ENCODE results near the gene ADAMTSL4. TPM values are rescaled to one million over a fixed set of nuclear protein-coding genes. Genes with fewer than 3 reads are reported as not detected.
A peak's percentile ranks its signal among the peaks of the same experiment; 100 is the strongest.

The ADAMTSL4 gene
- total and polyA plus RNA-seq, 2 of the 8 experiments (the other 6 are each of a cell fraction or from before 2014, with no cell fraction given) = 4.2 to 5.4 TPM

DNA sequence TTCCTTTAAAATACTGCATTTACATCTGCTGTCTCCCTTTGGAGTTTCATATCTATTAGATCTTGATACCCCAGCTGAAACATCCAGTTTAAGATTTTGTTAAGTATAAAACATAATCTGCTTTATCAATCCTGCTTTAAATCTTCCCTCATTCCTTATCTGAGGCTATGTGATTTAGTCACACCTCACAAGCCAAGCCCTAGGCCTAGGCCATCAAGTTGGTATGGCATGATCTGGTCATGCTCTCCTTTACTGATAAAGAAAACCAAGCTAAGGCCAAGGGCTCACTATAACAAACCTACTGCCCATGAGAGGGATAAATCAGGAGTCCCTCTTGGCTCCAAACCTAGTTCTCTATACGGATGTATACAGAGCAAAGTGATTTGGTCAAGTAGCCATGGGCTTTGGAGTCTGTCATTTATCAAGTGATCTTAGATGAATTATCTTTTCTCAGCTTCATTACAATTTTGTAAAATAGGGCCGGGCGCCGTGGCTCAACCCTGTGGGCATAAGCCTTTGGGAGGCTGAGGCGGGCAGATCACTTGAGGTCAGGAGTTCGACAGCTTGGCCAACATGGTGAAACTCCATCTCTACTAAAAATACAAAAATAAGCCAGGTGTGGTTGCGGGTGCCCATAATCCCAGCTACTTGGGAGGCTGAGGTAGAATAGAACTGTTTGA lies 57.4 kb downstream of the ADAMTSL4 start:
- WGBS, 2 experiments (ENCODE audit: extremely low coverage in 1 of 2, insufficient coverage in 1 of 2, insufficient read length in 1 of 2, insufficient replicate concordance in 2 of 2, low coverage in 1 of 2, low lambda C conversion rate in 2 of 2, missing lambda C conversion rate in 1 of 2) = 92% methylated on average over 7 of the region's 7 CpGs; no CpG with 5 or more reads in 1 of the 2 experiments

More for the DNA sequence above, 57.4 kb downstream of the ADAMTSL4 start:
- H3K56ac ChIP-seq (replicated peaks; ENCODE audit: insufficient read length, low read depth, low read length) = no peak overlapping the region
- H3K18ac ChIP-seq (ENCODE audit: extremely low read depth, low read length) = no peak overlapping the region
- no peak overlapping the region for H3K23ac ChIP-seq (ENCODE audit: insufficient read length)
- no peak overlapping the region for H3K4ac ChIP-seq (replicated peaks; ENCODE audit: insufficient read length, low read depth, low read length)
- no peak overlapping the region for H4K8ac ChIP-seq (ENCODE audit: extremely low read depth, insufficient read depth, low read length)
- no peak overlapping the region for H2BK120ac ChIP-seq (replicated peaks; ENCODE audit: low read depth, low read length)
- H3K79me2 ChIP-seq (ENCODE audit: control insufficient read depth in 1 of 2, insufficient read depth in 2 of 2, low read length in 2 of 2) = no peaks in the 10 kb centered on the region
- DNase-seq (ENCODE audit: low read depth in 1 of 2, low spot score in 2 of 2) (no peak), FAIRE-seq (no peak)
- H2BK5ac ChIP-seq (ENCODE audit: low read depth, low read length) = no peak overlapping the region
- H2AK5ac ChIP-seq (ENCODE audit: low read depth, low read length) = peak overlapping the region; percentile 25; the same call in 1 of the 2 replicates
- H3K27ac ChIP-seq (ENCODE audit: low read depth, low read length) = no peak overlapping the region
- peak overlapping the region; percentile 33; the same call in 1 of the 2 replicates for H2BK12ac ChIP-seq (ENCODE audit: low read depth, low read length)
- no peaks in the 10 kb centered on the region for H3K79me1 ChIP-seq (ENCODE audit: low read depth, low read length)
- H3K36me3 ChIP-seq (ENCODE audit: control insufficient read depth in 2 of 4, insufficient read depth in 4 of 4, low read length in 3 of 4) = peaks cover 0 to 9% (median 0%) of the 10 kb centered on the region in 4 experiments; a peak in 2 of 8 replicates
- CTCF ChIA-PET (ENCODE audit: partially characterized antibody) = interaction anchor here (0.8 to 17.6 kb wide), 4 partner anchors 10 to 44 kb away, joined by 3 to 210 read pairs (median 26); no protein-coding TSS in a partner anchor
- POLR2A ChIA-PET (ENCODE audit: partially characterized antibody) = interaction anchor here (0.6 to 43.5 kb wide), 8 partner anchors 9 to 483 kb away, joined by 3 to 1380 read pairs (median 4); partner anchors contain the start of genes ADAMTSL4 and MCL1
- H3K14ac ChIP-seq (ENCODE audit: insufficient read length) = no peak overlapping the region
- no peak overlapping the region for H2AFZ ChIP-seq (ENCODE audit: low read length)
- no peak for TF ChIP-seq CHD1 (IDR thresholded peaks at IDR 0.05; ENCODE audit: low read depth, low read length)
- no peak for TF ChIP-seq FOSL1 (IDR thresholded peaks at IDR 0.05; ENCODE audit: insufficient read depth, low read depth, low read length)
- no peak for TF ChIP-seq RFX5 (IDR thresholded peaks at IDR 0.05; ENCODE audit: borderline replicate concordance, low read depth, low read length)
- no peak for TF ChIP-seq HDAC6 (IDR thresholded peaks at IDR 0.05; ENCODE audit: low read depth, low read length)
- peaks cover 5 to 18% (median 11%) of the 10 kb centered on the region in 4 experiments; a peak in 6 of 7 replicates for H3K4me1 ChIP-seq (replicated peaks in 1 of 4; ENCODE audit: control insufficient read depth in 3 of 4, insufficient read depth in 4 of 4, low read length in 3 of 4)
- no peak overlapping the region for H2BK15ac ChIP-seq (ENCODE audit: low read length)
- H3K4me2 ChIP-seq (ENCODE audit: insufficient read depth in 1 of 2, low read depth in 2 of 2, low read length in 2 of 2) = no peak overlapping the region
- no peaks in the 10 kb centered on the region for H3K27me3 ChIP-seq (replicated peaks in 1 of 4; ENCODE audit: control insufficient read depth in 3 of 4, extremely low read depth in 1 of 4, insufficient read depth in 3 of 4, low read length in 3 of 4)
- H3K9me3 ChIP-seq (ENCODE audit: insufficient read depth in 2 of 2, low read depth in 1 of 2, low read length in 1 of 2) = no peaks in the 10 kb centered on the region
- H3K4me3 ChIP-seq (ENCODE audit: extremely low read depth in 1 of 4, insufficient read depth in 2 of 4, low read depth in 3 of 4, low read length in 4 of 4) = no peak overlapping the region
- H4K5ac ChIP-seq (ENCODE audit: insufficient read length, low read depth, low read length) = no peak overlapping the region
- no peak overlapping the region for H3K9ac ChIP-seq (replicated peaks in 1 of 4; ENCODE audit: extremely low read depth in 1 of 4, low read depth in 3 of 4, low read length in 3 of 4)
- no peak overlapping the region for H4K91ac ChIP-seq (replicated peaks; ENCODE audit: insufficient read length, low read length)
- H2BK20ac ChIP-seq (ENCODE audit: low read length) = no peak overlapping the region
- no peaks in the 10 kb centered on the region for H3K23me2 ChIP-seq (ENCODE audit: low read depth, low read length)
- H4K20me1 ChIP-seq (replicated peaks in 1 of 2; ENCODE audit: control insufficient read depth in 1 of 2, insufficient read depth in 2 of 2, low read length in 2 of 2) = no peaks in the 10 kb centered on the region
